Neutrophil (primary cell): Measurements from ENCODE around the gene KDELR3.

Source experiments
- H3K27ac ChIP-seq: fragments of 200-600 bp; sonication (generic); 2 replicates; pipeline ENCODE4 v1.5.1; 2016; ENCODE audit warnings: mild to moderate bottlenecking, moderate library complexity
- H3K27me3 ChIP-seq: fragments of 200-600 bp; sonication (generic); 2 replicates; pipeline ENCODE4 v1.6.0; 2016; ENCODE audit warnings: mild to moderate bottlenecking
- H3K36me3 ChIP-seq: fragments of 200-600 bp; sonication (generic); 2 replicates; pipeline ENCODE4 v1.5.1; 2017
- H3K4me1 ChIP-seq, 2 experiments: fragments of 200-600 bp in 1 of 2; sonication (generic) in 1 of 2; 1 replicate in 1 of 2; 2 replicates in 1 of 2; pipeline versions ENCODE4 v1.5.1 to v1.6.1; 2013 to 2016; ENCODE audit warnings: low read depth in 1 of 2, low read length in 1 of 2, mild to moderate bottlenecking in 1 of 2, moderate library complexity in 1 of 2; ENCODE audit not compliant: control insufficient read depth in 1 of 2, insufficient read depth in 1 of 2
- H3K4me3 ChIP-seq, 2 experiments: fragments of 200-600 bp in 1 of 2; sonication (generic) in 1 of 2; 1 replicate in 1 of 2; 2 replicates in 1 of 2; pipeline ENCODE4 v1.5.1; 2013 to 2016; ENCODE audit warnings: low read depth in 1 of 2, low read length in 1 of 2, mild to moderate bottlenecking in 1 of 2, moderate library complexity in 1 of 2
- H3K9me3 ChIP-seq: fragments of 200-600 bp; sonication (generic); 2 replicates; pipeline ENCODE4 v1.5.1; 2016
- CTCF ChIP-seq: fragments of 200-600 bp; sonication (generic); IDR thresholded peaks from 2 replicates; pipeline ENCODE4 v1.5.1; 2016; ENCODE audit warnings: antibody characterized with exemption

Gene KDELR3

DNA sequence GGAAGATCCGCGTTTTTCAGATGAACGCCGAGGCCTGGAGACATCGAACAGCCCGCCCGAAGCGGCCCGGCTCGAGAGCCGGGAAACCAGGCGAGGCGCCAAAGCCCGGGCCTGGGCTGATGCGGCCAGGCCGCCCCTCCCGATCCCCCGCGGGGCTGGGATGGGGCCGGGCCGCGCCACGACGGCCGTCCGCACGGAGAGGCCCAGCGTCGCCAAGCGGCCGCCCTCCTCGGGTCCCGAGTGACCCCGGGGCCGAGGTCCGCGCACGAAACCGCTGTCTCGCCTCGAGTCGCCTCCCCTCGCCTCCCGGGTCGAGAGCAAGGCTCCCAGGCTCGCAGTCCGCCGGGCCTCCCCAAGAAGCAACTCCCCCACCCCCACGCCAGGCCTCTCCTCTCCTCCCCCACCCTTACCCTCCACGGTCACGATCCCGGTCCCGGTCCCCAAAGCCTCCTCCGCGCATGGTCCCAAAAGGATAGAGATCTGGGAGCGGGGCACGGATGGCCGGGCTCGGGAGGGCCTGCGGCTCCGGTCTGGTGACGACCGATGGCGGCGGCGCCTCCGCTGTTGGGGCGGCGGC lies 37.7 kb downstream of the KDELR3 start:
- peak overlapping the region; percentile 96 for H3K27ac ChIP-seq
- H3K36me3 ChIP-seq, result peaks cover 19% of the 10 kb centered on the region
- H3K9me3 ChIP-seq, result no peaks in the 10 kb centered on the region
- peaks cover 42 to 46% of the 10 kb centered on the region in 2 experiments for H3K4me1 ChIP-seq
- H3K27me3 ChIP-seq, result no peaks in the 10 kb centered on the region
- peak overlapping the region; percentile 75 to 97 for H3K4me3 ChIP-seq
- no peak for TF ChIP-seq CTCF

DNA sequence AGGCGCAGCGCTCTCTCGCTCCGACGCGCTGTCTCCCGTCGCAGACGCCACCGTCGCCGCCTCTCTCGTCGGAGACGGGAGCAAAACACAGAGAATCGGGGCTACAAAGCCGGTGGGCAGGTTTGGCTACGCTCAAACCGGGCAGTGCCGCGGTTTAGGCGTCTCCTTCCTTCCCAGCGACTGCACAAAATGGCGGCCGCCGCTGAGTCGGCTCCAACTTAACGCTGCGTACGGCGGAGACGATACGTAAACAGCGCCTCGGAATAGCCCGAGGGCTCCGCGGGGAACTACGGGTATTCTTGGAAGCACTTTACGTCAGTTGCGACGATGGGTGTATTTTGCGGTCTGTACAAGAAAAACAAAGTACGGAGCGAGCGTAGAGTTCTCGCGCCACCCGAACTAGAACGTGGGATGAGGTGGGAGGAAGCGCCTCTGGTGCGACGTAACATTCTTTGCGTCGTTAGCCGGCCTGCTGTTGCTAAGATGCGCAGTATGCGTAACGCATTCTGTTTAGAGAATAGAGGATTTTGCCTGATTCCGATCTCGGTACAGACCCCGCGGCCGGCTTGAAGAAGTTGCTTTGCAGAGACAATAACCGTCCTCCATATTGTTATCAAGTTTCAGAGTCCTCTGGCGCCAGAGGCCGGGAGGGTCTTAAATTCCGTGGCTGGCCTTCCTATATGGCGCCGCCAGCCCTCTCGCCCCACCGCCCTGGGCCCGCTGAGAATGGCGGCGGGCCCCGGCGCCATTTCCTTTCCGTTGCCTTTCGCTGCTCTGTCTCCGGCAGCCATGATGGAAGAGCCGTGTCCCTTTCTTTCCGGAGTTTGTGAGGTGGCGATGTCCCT lies 38.4 kb downstream of the KDELR3 start, which contains the start of gene DDX17:
DDX17 (minus strand) TSS at position 194 of the 845 bp plus-strand sequence.
- H3K4me1 ChIP-seq, result peaks cover 42 to 43% of the 10 kb centered on the region in 2 experiments
- H3K27ac ChIP-seq, result peak within 1 kb of the TSS; percentile 96
- peak; percentile 49 for TF ChIP-seq CTCF
- peaks cover 13% of the 10 kb centered on the region for H3K36me3 ChIP-seq
- H3K4me3 ChIP-seq, result peak within 1 kb of the TSS; percentile 75 to 97
- no peaks in the 10 kb centered on the region for H3K9me3 ChIP-seq
- H3K27me3 ChIP-seq, result no peaks in the 10 kb centered on the region

DNA sequence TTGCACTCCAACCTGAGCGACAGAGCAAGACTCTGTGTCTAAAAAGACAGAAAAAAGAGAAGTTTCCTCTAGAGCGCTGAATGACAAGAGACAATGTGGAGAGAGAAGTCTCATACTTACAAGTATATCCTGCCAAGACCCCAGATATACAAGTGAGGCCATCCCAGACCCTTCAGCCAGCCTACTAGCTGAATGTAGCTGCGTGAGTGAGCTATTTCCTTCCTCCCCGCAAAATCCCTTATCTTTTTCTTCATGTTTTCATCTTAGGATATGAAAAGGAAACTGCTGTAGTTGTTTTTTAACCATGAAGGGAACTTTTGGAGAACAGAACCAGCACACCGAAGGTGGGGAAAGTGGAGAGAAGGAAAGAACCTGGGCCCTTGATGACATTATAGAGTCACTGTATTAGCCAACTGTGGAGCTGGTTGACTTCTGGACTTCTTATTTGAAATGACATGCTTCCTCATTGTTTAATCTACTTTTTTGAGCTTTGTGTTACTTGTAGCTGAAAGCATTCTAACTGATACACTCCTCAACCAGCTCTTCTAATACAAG lies 42.6 kb downstream of the KDELR3 start:
- peaks cover 9 to 10% of the 10 kb centered on the region in 2 experiments for H3K4me1 ChIP-seq
- no peak for TF ChIP-seq CTCF
- no peak overlapping the region for H3K27ac ChIP-seq
- H3K36me3 ChIP-seq, result no peaks in the 10 kb centered on the region
- no peaks in the 10 kb centered on the region for H3K9me3 ChIP-seq
- H3K4me3 ChIP-seq, result no peak overlapping the region
- H3K27me3 ChIP-seq, result no peaks in the 10 kb centered on the region

GRCh38 chr22:38513063-38513462 lies 45.2 kb downstream of the KDELR3 start:
- Histone ChIP-seq H3K27me3 (no peaks in the 10 kb centered on the region), H3K36me3 (no peaks in the 10 kb centered on the region), H3K4me1 (no peaks in the 10 kb centered on the region), H3K9me3 (no peaks in the 10 kb centered on the region), H3K4me3 (no peak overlapping the region), H3K27ac (no peak overlapping the region)
- no peak for TF ChIP-seq CTCF

GRCh38 chr22:38518620-38519019 lies 50.7 kb downstream of the KDELR3 start:
- H3K9me3 ChIP-seq, result no peaks in the 10 kb centered on the region
- TF ChIP-seq CTCF, result no peak
- no peaks in the 10 kb centered on the region for H3K36me3 ChIP-seq
- no peak overlapping the region for H3K4me3 ChIP-seq
- H3K27me3 ChIP-seq, result no peaks in the 10 kb centered on the region
- H3K4me1 ChIP-seq, result no peaks in the 10 kb centered on the region
- H3K27ac ChIP-seq, result no peak overlapping the region
